COLO668 (cell line): ENCODE measurements around the gene FBXO9.

ENCODE experiments used
- DNase-seq: peaks from one replicate; lab custom pipeline; 2025; ENCODE audit not compliant: unreplicated experiment; lab: John Stamatoyannopoulos, UW

The FBXO9 gene

GRCh38 chr6:53065266-53066076 lies at the start of gene FBXO9:
TSS of gene FBXO9 (plus strand) at chr6:53065404. CDS start at chr6:53065790, 386 bp downstream.
- DNase-seq = peak; percentile 59

- no peak for DNase-seq
Measured at GRCh38 chr6:53015486-53015885, 49.7 kb upstream of the FBXO9 start.

GRCh38 chr6:53018446-53018845 lies 46.8 kb upstream of the FBXO9 start:
- DNase-seq = no peak

DNA sequence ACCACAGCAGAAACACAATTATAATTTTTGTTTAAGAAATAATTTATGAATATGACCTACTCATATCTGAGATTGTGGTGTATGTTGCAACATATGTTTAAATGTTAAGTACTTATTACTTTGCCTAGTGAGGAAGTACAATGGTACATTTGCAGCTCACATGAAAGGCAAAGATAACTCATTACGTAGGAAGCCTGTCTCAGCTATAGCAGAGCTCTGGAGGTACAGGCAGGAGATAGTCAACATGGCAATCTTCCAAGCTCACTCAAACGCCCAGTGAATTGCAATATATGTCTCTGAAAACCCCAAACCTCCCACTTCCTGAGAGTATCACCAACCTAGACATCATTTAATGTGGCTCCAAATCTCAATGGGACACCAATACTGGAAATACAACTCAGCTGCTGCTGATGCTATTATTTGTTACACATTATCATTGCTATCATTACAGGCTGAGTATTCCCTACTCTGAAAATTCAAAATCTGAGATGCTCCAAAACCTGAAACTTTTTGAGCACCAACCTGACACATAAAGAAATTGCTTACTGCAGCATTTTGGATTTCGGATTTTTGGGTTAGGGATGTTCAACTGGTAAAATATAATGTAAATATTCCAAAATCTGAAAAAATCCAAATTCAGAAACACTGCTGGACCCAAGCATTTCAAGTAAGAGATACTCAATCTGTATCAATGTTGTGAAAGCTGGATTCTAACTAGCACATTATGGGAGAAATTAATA lies 45.0 kb upstream of the FBXO9 start:
- DNase-seq = no peak

GRCh38 chr6:53023323-53023722 lies 41.9 kb upstream of the FBXO9 start:
- no peak for DNase-seq

DNA sequence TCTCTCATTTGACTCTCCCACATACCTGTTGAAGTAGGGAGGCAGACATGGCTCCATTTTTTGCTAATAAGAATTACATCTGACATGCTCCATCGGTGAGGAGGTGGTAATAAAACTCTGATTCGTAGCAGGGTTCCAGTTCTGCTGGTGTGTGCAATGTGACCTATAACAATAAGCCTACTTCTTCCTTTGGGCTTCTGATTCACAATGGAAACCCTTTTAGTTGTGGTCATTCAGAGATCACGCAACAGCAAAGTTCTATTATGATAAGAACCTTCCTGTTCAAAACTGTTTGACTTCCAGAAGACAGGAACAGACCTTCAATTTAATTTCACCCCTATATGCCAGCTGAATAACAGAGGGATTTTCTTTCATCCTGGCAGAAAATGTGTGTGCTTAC lies 38.7 kb upstream of the FBXO9 start:
- DNase-seq = no peak

DNA sequence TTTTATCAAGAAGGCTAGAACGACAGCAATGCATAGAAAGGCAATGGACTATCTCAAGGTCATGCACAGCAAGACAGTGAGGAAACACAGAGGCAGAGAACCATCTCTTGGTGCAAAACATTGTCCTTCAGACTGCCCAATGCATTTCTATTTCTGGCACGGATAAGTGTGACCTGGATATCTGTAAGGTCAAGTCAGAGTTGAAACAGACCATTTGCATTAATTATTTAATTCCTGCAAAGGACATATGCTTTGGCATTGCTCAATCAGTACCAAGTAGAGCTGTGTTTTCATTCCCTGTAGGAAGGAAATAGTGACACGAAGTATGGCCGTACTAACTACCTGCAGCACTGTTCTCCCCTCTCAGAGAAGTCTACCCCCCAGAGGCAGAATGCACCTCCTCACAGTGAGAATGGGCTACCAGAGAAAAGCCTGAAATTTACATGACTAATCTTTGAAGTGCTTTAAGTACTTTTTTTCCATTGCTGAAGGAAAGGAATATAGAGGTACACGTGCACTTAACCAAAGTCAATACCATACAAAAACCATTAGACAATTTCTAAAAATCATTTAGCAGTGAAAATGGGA lies 38.0 kb upstream of the FBXO9 start:
- no peak for DNase-seq

GRCh38 chr6:53028467-53028866 lies 36.7 kb upstream of the FBXO9 start:
- DNase-seq = no peak

DNA sequence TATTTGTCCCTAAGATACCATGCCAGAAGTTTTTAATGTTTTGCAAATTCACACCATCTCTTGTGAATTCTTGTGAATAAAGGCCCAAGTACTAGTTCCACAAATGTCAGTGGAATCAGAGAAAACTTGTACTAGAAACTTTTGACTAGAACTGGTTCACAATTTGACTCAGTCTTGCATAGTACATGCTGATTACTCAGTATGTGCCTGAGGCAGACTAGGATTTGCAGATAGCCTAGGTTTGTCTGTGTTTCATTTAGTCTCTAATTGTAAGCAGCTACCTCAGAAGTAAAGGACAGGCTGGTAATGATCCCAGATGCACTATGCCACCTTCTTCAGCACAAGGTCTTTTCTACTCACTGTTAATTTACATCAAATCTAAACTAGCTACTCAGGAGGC lies 35.9 kb upstream of the FBXO9 start:
- no peak for DNase-seq

GRCh38 chr6:53029761-53030160 lies 35.4 kb upstream of the FBXO9 start:
- DNase-seq = no peak

DNA sequence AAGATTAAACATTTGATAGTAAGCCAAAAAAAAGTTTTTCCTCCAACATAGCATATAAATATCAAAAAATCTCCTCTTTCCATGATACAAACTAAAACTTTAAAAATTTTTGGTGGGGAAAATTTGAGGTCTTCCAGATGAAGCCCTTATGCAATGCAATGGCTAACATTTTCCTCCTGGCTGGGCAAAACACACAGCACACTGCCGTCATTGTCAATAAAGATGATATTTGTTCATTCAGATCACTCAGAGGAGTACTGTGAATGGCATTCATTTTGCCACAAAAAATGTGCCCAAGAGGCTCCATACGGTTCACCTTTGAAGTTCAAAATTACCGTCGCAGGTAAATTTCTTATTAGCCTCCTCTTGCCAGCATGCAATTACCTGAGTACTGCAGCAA lies 33.9 kb upstream of the FBXO9 start:
- DNase-seq = no peak

DNA sequence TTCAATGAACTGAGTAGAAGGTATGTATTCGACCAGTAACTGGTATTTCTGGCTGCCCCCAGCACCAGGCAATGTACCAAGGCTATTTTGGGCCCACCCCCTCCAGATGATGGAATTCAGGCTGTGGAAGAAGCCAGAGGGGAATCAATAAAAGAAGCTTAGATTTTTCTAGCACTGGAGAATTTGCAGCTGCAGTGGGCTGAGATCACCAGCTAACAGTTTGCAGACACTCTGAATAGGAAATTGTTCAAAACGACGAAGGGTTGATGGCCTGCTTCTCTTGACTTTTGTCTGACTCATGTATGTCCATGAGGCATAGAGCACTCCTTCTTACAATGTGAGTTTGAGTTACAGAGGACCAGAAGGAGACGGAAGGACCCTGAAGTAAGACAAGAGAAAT lies 32.4 kb upstream of the FBXO9 start:
- no peak for DNase-seq

DNA sequence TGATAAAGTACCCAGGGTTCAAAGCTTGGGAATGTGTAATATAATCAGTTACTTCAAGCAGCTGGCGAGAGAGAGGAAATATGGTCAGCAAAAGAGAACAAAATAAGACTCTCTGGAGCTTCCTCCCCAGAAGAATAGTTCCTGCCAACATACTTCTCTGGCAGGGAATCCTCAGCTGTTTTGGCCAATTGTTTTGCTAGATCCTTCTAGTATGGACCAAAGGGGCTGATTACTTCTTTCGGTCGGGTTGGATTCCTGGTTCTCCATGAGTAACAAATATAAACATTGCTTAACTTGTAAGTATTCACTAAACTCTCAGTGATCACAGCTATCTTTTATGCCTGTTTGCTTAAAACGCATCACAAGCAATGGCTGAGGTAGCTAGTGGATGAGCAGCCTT lies 31.4 kb upstream of the FBXO9 start:
- DNase-seq = no peak

DNA sequence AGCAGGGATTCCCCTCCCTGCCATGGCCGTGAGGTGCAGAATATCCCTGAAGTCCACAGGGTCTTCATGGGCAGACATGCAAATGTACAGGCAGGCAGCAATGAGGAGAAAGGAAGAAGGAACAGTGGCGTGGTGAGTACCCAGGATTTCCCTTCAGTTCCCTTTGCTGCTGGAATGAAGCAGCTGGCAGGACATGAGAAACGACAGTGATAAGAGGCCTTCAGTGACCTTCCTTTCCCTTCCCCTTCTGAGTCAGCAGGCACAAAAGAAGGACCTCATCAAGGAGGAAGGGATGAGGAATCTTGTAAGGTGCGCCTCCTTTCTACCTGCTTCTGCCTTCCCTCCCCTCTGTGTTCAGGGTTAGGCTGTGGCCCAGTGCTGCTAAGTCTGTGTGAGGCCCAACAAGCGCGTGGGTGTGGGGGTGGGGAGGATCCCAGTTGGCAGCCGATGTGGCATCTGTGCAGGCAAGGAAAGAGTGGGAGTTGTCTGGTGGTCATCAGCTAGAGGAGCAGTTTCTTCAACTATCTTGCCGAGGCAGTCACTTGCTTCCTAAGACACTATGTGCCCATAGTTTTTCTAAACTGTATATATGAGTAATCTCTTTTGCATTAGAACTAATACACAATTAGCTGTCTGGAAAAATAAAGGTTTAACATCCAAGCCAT lies 29.5 kb upstream of the FBXO9 start:
- DNase-seq = no peak

- DNase-seq = no peak
Measured at GRCh38 chr6:53038141-53038540, 27.1 kb upstream of the FBXO9 start.

- no peak for DNase-seq
Measured at GRCh38 chr6:53038596-53038995, 26.6 kb upstream of the FBXO9 start.

DNA sequence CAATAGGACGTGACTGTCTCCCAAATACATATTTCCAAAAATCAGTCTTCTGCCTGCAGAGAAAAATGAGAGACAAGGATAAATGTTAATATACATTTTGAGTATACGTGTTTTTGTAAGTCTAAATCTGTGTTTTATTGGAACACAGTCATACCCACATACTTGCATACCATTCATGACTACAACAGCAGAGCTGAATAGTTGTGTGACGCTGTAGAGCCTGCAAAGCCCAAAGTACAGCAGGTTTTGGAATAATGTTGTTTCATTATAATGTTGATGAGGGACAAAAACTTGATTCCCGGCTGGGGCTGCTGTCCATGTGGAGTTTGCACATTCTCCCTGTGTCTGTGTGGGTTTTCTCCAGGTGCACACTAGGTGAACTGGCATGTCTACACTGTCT lies 23.8 kb upstream of the FBXO9 start:
- DNase-seq = no peak

DNA sequence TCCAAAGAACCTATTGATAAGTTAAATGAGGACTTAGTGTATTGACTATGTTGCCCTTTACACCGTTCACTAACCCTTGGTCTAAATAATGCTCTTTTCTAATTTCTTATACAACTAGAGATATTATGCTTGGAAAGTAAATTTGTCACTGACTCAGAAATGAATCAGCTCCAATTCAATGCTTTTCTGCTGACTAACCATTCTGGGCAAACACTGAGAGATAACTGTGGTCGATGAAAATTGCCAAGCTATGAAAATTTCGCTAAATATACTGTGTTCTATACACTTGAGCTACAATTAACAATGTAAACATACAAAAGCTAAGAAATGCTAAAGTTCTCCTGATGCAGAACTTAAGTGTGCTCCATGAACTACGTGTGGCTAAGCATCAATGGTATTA lies 23.1 kb upstream of the FBXO9 start:
- no peak for DNase-seq

GRCh38 chr6:53043581-53043980 lies 21.6 kb upstream of the FBXO9 start:
- DNase-seq = no peak

DNA sequence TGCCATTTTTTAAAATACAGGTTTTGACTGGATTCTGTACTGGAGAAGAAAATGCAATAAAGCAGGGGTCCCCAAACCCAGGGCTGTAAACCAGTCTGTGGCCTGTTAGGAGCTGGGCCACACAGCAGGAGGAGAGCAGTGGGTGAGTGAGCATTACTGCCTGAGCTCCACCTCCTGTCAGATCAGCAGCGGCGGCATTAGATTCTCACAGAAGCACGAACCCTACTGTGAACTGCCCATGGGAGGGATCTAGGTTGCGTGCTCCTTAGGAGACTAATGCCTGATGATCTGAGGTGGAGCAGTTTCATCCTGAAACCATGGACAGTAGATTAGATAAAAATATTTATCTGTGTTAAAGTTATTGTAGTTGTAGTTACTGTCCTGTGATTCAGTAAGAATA lies 21.1 kb upstream of the FBXO9 start:
- DNase-seq = no peak

DNA sequence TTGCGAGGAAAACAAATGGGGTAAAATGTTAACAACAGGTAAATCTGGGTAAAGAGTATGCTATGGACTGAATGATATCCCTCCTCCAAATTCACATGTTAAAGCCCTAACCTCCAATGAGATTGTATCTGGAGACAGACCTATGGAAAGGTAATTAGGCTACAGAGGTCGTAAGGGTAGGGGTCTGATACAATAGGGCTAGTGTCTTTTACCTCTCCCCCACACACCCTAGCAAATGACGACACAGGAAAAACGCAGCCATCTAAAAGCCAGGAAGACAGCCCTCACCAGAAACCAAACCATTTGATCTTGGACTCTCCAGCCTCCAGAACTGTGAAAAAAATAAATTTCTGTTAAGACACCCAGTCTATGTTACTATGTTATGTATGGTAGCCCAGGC lies 20.6 kb upstream of the FBXO9 start:
- DNase-seq = no peak
